Amygdala (tissue), 56 donors: ENCODE data around the gene SSU72.
"Not testable (repeated sequence)": the region's sequence is repeated elsewhere in the genome, so short reads cannot be mapped to it uniquely, and the experiment has no call there.

Experiments
- DNase-seq, 56 donors: peaks; one replicate each; lab custom pipeline; 2025; lab: John Stamatoyannopoulos, UW

The SSU72 gene

GRCh38 chr1:1562556-1563195 lies 12.0 kb downstream of the SSU72 start:
- no peak for DNase-seq

- DNase-seq = no peak
Measured at GRCh38 chr1:1561801-1562470, 12.7 kb downstream of the SSU72 start.

GRCh38 chr1:1560178-1560577 lies 14.5 kb downstream of the SSU72 start:
- DNase-seq = no peak

- no peak for DNase-seq
Measured at GRCh38 chr1:1559066-1559465, 15.6 kb downstream of the SSU72 start.

GRCh38 chr1:1558591-1558990 lies 16.1 kb downstream of the SSU72 start:
- DNase-seq = no peak

- not testable (repeated sequence) for DNase-seq
Measured at GRCh38 chr1:1557688-1558087, 17.0 kb downstream of the SSU72 start.

GRCh38 chr1:1556961-1557360 lies 17.7 kb downstream of the SSU72 start:
- DNase-seq = not testable (repeated sequence)

- DNase-seq = no peak
Measured at GRCh38 chr1:1556505-1556904, 18.2 kb downstream of the SSU72 start.

- peak in 6 of 56 donors; percentile 7 to 52 (median 38) for DNase-seq
Measured at GRCh38 chr1:1554926-1555915, 19.4 kb downstream of the SSU72 start.

- no peak for DNase-seq
Measured at GRCh38 chr1:1554550-1554925, 20.1 kb downstream of the SSU72 start.

GRCh38 chr1:1553821-1554494 lies 20.7 kb downstream of the SSU72 start:
- DNase-seq = no peak

GRCh38 chr1:1552263-1552639 lies 22.4 kb downstream of the SSU72 start:
- DNase-seq = no peak

GRCh38 chr1:1551524-1552262 lies 23.0 kb downstream of the SSU72 start:
- DNase-seq = no peak

- peak in 21 of 56 donors; percentile 11 to 59 (median 35) for DNase-seq
Measured at GRCh38 chr1:1550591-1551432, 23.9 kb downstream of the SSU72 start.

- DNase-seq = no peak
Measured at GRCh38 chr1:1550087-1550486, 24.6 kb downstream of the SSU72 start.

GRCh38 chr1:1548591-1548990 lies 26.1 kb downstream of the SSU72 start:
- DNase-seq = no peak

- no peak for DNase-seq
Measured at GRCh38 chr1:1547476-1547875, 27.2 kb downstream of the SSU72 start.

- no peak for DNase-seq
Measured at GRCh38 chr1:1547011-1547410, 27.7 kb downstream of the SSU72 start.
